NCI-H526 treated with DMSO at 0.1 percent for 48 hours (cell line): ENCODE measurements around the gene WDR1.

ENCODE experiments used
- DNase-seq: peaks from one replicate; lab custom pipeline; 2025; lab: John Stamatoyannopoulos, UW

The WDR1 gene

GRCh38 chr4:10084651-10085358, 31.8 kb downstream of the WDR1 start:
- no peak for DNase-seq

GRCh38 chr4:10083861-10084641, 32.5 kb downstream of the WDR1 start:
- DNase-seq: no peak

GRCh38 chr4:10083331-10083771, 33.2 kb downstream of the WDR1 start:
- DNase-seq: no peak

GRCh38 chr4:10082459-10083272, 33.9 kb downstream of the WDR1 start:
- DNase-seq: no peak

- DNase-seq: no peak
Observed at GRCh38 chr4:10082047-10082446, 34.6 kb downstream of the WDR1 start.

GRCh38 chr4:10081218-10081606, 35.4 kb downstream of the WDR1 start:
- DNase-seq: no peak

- no peak for DNase-seq
Observed at GRCh38 chr4:10080589-10081217, 35.9 kb downstream of the WDR1 start.

GRCh38 chr4:10079912-10080588, 36.5 kb downstream of the WDR1 start:
- DNase-seq: no peak

- no peak for DNase-seq
Observed at GRCh38 chr4:10079256-10079655, 37.3 kb downstream of the WDR1 start.

GRCh38 chr4:10078481-10079233, 37.9 kb downstream of the WDR1 start:
- DNase-seq: no peak

GRCh38 chr4:10077483-10078335, 38.9 kb downstream of the WDR1 start:
- DNase-seq: no peak

- DNase-seq: no peak
Observed at GRCh38 chr4:10077076-10077475, 39.5 kb downstream of the WDR1 start.

GRCh38 chr4:10075953-10076391, 40.6 kb downstream of the WDR1 start:
- DNase-seq: no peak

- DNase-seq: no peak
Observed at GRCh38 chr4:10075158-10075863, 41.3 kb downstream of the WDR1 start.

GRCh38 chr4:10074767-10075105, 41.9 kb downstream of the WDR1 start:
- DNase-seq: no peak

GRCh38 chr4:10074076-10074766, 42.4 kb downstream of the WDR1 start:
- no peak for DNase-seq

- no peak for DNase-seq
Observed at GRCh38 chr4:10072420-10073017, 44.1 kb downstream of the WDR1 start.

GRCh38 chr4:10069075-10069642, 47.4 kb downstream of the WDR1 start:
- no peak for DNase-seq
